GM18873 (cell line): ENCODE results near the gene EIF2S2.

Source experiments
- ATAC-seq: cut with Tn5 transposase; IDR thresholded peaks from one replicate; pipeline ENCODE4 v1.9.1; 2021; ENCODE audit warnings: mild to moderate bottlenecking, moderate library complexity, moderate number of reproducible peaks; ENCODE audit not compliant: unreplicated experiment, low FRiP score

Gene EIF2S2

GRCh38 chr20:34122274-34122980 is 10.4 kb upstream of the EIF2S2 start:
- no peak for ATAC-seq

GRCh38 chr20:34120213-34120612 is 8.2 kb upstream of the EIF2S2 start:
- ATAC-seq: no peak

- no peak for ATAC-seq
These were observed 3.2 kb upstream of the EIF2S2 start for GRCh38 chr20:34115232-34115631.

GRCh38 chr20:34114809-34115208 is 2.8 kb upstream of the EIF2S2 start:
- no peak for ATAC-seq

- ATAC-seq: no peak
These were observed 608 bp upstream of the EIF2S2 start for GRCh38 chr20:34112600-34113101.

- ATAC-seq: no peak
These were observed 1.1 kb downstream of the EIF2S2 start for GRCh38 chr20:34110745-34111641.

- ATAC-seq: no peak
These were observed 1.9 kb downstream of the EIF2S2 start for GRCh38 chr20:34110025-34110744.

- no peak for ATAC-seq
These were observed 2.6 kb downstream of the EIF2S2 start for GRCh38 chr20:34109442-34109841.

GRCh38 chr20:34108616-34109174 is 3.3 kb downstream of the EIF2S2 start:
- ATAC-seq: no peak

GRCh38 chr20:34105978-34106675 is 5.9 kb downstream of the EIF2S2 start:
- no peak for ATAC-seq

GRCh38 chr20:34104059-34104458 is 8.0 kb downstream of the EIF2S2 start:
- no peak for ATAC-seq

GRCh38 chr20:34102342-34102741 is 9.7 kb downstream of the EIF2S2 start:
- ATAC-seq: no peak

GRCh38 chr20:34100576-34100975 is 11.5 kb downstream of the EIF2S2 start:
- ATAC-seq: no peak

GRCh38 chr20:34099675-34100074 is 12.4 kb downstream of the EIF2S2 start:
- no peak for ATAC-seq

GRCh38 chr20:34098570-34098969 is 13.5 kb downstream of the EIF2S2 start:
- no peak for ATAC-seq

GRCh38 chr20:34096699-34097444 is 15.2 kb downstream of the EIF2S2 start:
- ATAC-seq: no peak

GRCh38 chr20:34095825-34096224 is 16.2 kb downstream of the EIF2S2 start:
- no peak for ATAC-seq

- no peak for ATAC-seq
These were observed 18.1 kb downstream of the EIF2S2 start for GRCh38 chr20:34093895-34094294.

GRCh38 chr20:34091637-34092200 is 20.3 kb downstream of the EIF2S2 start:
- no peak for ATAC-seq
